ENCODE data around the gene C16orf54. TPM values are rescaled to one million over a fixed set of nuclear protein-coding genes. Genes with fewer than 3 reads are reported as not detected.

Gene C16orf54
- total RNA-seq, 6 experiments from 2014 or later = not detected

- TF ChIP-seq, protein P1, sequence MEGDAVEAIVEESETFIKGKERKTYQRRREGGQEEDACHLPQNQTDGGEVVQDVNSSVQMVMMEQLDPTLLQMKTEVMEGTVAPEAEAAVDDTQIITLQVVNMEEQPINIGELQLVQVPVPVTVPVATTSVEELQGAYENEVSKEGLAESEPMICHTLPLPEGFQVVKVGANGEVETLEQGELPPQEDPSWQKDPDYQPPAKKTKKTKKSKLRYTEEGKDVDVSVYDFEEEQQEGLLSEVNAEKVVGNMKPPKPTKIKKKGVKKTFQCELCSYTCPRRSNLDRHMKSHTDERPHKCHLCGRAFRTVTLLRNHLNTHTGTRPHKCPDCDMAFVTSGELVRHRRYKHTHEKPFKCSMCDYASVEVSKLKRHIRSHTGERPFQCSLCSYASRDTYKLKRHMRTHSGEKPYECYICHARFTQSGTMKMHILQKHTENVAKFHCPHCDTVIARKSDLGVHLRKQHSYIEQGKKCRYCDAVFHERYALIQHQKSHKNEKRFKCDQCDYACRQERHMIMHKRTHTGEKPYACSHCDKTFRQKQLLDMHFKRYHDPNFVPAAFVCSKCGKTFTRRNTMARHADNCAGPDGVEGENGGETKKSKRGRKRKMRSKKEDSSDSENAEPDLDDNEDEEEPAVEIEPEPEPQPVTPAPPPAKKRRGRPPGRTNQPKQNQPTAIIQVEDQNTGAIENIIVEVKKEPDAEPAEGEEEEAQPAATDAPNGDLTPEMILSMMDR (IDR thresholded peaks at IDR 0.05) = no peak
- no peak overlapping the region for H3K4me3 Mint-ChIP-seq
- H3K27ac Mint-ChIP-seq = no peak overlapping the region
- peaks cover 34% of the 10 kb centered on the region for H3K27me3 Mint-ChIP-seq (ENCODE audit: insufficient read depth)
- DNase-seq = no peak
- H3K9me3 Mint-ChIP-seq = no peaks in the 10 kb centered on the region
- H3K36me3 Mint-ChIP-seq (ENCODE audit: low read depth) = no peaks in the 10 kb centered on the region
- peaks cover 2% of the 10 kb centered on the region for H3K4me1 Mint-ChIP-seq (ENCODE audit: low read depth)
These were observed 24.6 kb upstream of the C16orf54 start for GRCh38 chr16:29770250-29770929.

DNA sequence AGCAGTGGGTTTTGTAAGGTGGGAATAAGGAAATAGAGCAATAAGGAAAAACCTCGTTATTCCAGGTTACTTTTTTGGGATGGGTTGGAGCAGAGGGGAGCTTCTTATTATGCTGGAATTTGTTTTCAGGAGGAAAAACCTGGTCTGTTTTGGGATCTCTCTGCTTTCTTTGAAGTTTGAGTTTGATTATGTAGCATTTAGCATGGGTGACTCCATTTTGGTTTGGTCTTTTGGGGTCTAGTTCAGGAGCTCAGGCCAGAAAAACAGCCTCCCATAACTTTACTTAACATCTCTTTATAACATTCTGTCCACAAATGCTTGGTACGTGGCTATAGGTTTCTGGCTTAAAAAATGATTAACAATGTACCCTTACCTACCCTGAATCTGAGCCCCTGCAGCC, 23.7 kb upstream of the C16orf54 start:
- H3K4me1 Mint-ChIP-seq (ENCODE audit: low read depth) = no peaks in the 10 kb centered on the region
- no peaks in the 10 kb centered on the region for H3K36me3 Mint-ChIP-seq (ENCODE audit: low read depth)
- H3K4me3 Mint-ChIP-seq = no peak overlapping the region
- no peak overlapping the region for H3K27ac Mint-ChIP-seq
- no peaks in the 10 kb centered on the region for H3K9me3 Mint-ChIP-seq
- TF ChIP-seq, protein P1 (IDR thresholded peaks at IDR 0.05) = no peak
- DNase-seq = no peak
- H3K27me3 Mint-ChIP-seq (ENCODE audit: insufficient read depth) = peaks cover 39% of the 10 kb centered on the region

GRCh38 chr16:29767062-29767461, 21.3 kb upstream of the C16orf54 start:
- TF ChIP-seq, protein P1 (IDR thresholded peaks at IDR 0.05) = no peak
- H3K9me3 Mint-ChIP-seq = no peaks in the 10 kb centered on the region
- DNase-seq = no peak
- H3K4me3 Mint-ChIP-seq = no peak overlapping the region
- H3K27me3 Mint-ChIP-seq (ENCODE audit: insufficient read depth) = peaks cover 35% of the 10 kb centered on the region
- no peaks in the 10 kb centered on the region for H3K4me1 Mint-ChIP-seq (ENCODE audit: low read depth)
- H3K36me3 Mint-ChIP-seq (ENCODE audit: low read depth) = no peaks in the 10 kb centered on the region
- H3K27ac Mint-ChIP-seq = no peak overlapping the region

DNA sequence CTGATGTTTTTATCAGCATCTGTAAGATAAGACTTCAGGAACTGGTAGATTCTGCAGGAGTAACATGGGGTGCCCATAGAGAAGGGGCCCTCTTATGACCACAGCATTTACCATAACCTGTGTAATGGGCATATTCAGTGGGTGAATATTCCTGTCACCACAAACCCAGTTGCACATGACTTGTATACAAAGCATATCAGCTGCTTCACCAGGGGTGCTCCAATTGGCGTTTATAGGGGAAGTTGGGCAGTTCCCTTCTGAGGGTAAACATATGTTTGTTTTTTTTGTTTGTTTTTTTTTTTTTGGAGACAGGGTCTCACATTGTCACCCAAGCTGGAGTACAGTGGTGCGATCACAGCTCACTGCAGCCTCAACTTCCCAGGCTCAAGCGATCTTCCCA, 20.8 kb upstream of the C16orf54 start:
- Mint-ChIP-seq H3K4me1 (ENCODE audit: low read depth) (no peaks in the 10 kb centered on the region), H3K36me3 (ENCODE audit: low read depth) (no peaks in the 10 kb centered on the region), H3K27ac (no peak overlapping the region), H3K9me3 (no peaks in the 10 kb centered on the region), H3K27me3 (ENCODE audit: insufficient read depth) (peaks cover 37% of the 10 kb centered on the region), H3K4me3 (no peak overlapping the region)
- TF ChIP-seq, protein P1 (IDR thresholded peaks at IDR 0.05) = no peak
- no peak for DNase-seq

DNA sequence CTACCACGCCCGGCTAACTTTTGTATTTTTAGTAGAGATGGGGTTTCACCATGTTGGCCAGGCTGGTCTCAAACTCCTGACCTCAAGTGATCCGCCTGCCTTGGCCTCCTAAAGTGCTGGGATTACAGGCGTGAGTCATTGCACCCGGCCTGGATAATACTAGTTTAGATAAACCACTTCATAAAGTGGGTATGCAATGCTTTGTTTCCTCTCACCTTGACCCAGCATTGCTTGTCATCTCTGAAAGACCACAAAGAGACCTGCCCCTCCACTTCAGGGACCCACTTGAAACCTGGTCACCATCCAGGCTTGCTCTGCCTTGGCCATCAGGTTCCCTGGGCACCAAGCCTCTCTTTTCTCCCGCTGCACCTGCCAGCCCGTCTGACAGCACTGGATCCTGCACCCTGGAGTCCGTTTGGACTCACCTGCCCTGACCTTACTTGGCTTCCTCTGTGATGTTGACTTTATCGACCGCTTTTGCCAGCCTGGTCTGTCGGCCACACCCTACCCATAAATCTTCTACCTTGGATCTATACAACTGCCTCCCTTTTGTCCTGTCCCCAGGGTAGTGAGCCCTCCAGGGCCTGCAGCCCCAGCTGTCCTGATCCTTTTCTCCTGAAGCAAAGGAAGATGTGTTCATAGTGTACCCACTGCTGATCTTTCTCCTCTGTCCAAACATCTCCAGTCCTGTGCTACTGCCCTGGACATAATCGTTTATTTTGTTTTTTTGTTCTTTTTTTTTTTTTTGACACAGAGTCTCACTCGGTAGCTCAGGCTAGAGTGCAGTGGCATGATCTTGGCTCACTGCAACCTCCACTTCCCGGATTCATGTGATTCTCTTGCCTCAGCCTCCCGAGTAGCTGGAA, 19.6 kb upstream of the C16orf54 start:
- Mint-ChIP-seq H3K9me3 (no peaks in the 10 kb centered on the region), H3K36me3 (ENCODE audit: low read depth) (no peaks in the 10 kb centered on the region), H3K27ac (no peak overlapping the region), H3K4me1 (ENCODE audit: low read depth) (no peaks in the 10 kb centered on the region), H3K4me3 (no peak overlapping the region), H3K27me3 (ENCODE audit: insufficient read depth) (peaks cover 42% of the 10 kb centered on the region)
- DNase-seq = no peak
- TF ChIP-seq, protein P1 (IDR thresholded peaks at IDR 0.05) = no peak

Measured in HFFc6 (cell line).